ENCODE data around the gene TBC1D32.
"Not testable (repeated sequence)": the region's sequence is repeated elsewhere in the genome, so short reads cannot be mapped to it uniquely, and the experiment has no call there.

Gene TBC1D32

DNA sequence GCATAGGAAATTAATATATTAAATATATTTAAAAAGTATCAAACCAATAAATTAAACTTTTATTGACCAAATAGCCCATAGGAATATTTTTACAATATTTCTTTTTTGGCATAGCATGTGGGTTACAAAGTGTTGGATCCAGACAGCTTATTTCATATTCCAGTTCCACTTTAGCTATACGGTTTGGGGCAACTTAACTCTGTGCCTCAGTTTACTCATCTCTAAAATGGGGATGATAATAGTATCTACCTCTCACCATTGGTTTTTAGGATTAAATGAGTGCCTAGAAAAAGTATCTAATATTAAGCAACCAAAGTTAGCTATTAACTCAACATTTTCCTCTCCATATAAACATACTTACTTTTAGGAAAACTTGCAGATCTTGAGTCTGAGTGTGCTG, 243.8 kb downstream of the TBC1D32 start:
- DNase-seq = no peak
- TF ChIP-seq GATA1 (IDR thresholded peaks at IDR 0.05; ENCODE audit: low read depth, low read length) (no peak), POLR2A (IDR thresholded peaks at IDR 0.05; ENCODE audit: low read length) (no peak)

DNA sequence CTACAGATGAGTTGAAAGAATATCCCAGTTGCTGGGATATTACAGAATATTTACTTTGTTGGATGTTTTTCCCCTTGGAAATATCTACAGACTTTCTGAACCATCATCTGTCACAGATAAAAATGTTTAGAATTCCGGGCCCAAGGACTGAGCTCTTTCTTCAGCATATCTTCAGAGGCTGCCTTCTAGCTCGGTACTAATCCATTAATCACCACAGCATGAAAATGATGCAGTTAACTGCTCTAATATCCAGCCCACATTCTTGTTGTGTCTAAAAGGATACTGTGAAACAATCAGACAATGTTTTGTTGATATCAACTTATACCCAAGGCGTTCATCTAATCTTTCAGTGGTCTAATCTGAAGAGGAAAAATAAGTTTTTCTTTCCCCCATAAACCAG, 247.4 kb downstream of the TBC1D32 start:
- TF ChIP-seq GATA1 (IDR thresholded peaks at IDR 0.05; ENCODE audit: low read depth, low read length) (no peak), POLR2A (IDR thresholded peaks at IDR 0.05; ENCODE audit: low read length) (no peak)
- DNase-seq = no peak

DNA sequence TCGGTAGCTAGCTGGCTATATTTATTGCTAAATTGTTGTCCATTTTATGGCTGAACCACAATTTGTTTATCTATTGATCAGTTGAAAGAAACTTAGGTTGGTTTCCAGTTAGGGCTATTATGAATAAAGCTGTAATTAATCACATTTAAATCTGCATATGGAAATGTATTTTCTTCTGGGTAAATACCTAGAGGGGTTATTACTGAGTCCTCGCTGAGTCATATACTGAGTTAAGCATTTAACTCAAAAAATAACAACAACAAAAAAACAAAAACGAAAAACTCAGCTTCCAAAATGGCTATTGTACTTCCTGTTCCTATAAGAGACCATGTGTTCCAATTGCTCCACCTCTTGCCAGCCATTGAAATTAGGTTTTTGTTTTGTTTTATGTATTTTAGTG, 258.2 kb downstream of the TBC1D32 start:
- DNase-seq = no peak
- TF ChIP-seq POLR2A (IDR thresholded peaks at IDR 0.05; ENCODE audit: low read length) (no peak), GATA1 (IDR thresholded peaks at IDR 0.05; ENCODE audit: low read depth, low read length) (no peak)

DNA sequence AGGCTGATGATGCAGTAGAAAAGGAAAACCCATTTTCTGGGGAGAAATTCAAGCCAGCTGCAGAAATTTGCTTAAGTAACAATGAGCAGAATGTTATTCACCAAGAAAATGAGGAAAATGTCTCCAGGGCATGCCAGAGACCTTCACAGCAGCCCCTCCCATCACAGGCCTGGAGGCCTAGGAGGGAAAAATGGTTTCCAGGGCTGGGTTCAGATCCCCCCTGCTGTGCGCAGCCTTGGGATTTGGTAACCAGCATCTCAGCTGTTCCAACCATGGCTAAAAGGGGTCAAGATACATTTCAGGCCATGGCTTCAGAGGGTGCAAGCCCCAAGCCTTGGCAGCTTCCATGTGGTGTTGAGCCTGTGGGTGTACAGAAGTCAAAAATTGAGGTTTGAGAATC, 265.5 kb downstream of the TBC1D32 start:
- not testable (repeated sequence) for DNase-seq

DNA sequence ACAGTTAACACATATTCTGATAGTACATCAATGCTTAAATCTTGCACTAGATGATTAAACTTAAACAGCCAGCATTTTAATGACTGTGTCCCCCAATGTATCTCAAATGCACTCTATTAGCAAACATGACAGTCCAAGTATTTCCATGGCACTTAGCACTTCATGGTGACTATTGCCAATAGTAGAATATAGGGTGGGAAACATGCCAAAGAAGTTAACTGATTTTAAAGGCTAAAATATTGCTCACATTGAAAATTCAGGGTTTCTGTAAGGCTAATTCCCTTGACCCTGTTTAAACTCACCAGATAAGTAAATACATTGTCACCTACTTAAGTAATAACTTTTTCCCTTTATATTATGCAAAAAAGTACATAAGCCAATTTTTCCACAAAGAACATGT, 266.9 kb downstream of the TBC1D32 start:
- DNase-seq = no peak
- no peak for TF ChIP-seq GATA1 (IDR thresholded peaks at IDR 0.05; ENCODE audit: low read depth, low read length)
- no peak for TF ChIP-seq POLR2A (IDR thresholded peaks at IDR 0.05; ENCODE audit: low read length)

DNA sequence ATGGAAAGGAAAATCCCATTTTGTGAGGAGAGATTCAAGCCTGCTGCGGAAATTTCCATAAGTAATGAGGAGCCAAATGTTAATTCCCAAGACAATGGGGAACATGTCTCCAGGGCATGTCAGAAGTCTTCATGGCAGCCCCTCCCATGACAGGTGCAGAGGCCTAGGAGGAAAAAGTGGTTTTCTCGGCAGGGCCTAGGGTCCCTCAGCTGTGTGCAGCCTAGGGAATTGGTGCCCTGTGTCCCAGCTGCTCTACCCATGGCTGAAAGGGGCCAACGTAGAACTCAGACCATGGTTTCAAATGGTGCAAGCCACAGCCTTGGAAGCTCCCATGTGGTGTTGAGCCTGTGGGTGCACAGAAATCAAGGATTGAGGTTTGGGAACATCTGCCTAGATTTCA, 269.9 kb downstream of the TBC1D32 start:
- no peak for DNase-seq
- no peak for TF ChIP-seq GATA1 (IDR thresholded peaks at IDR 0.05; ENCODE audit: low read depth, low read length)
- no peak for TF ChIP-seq POLR2A (IDR thresholded peaks at IDR 0.05; ENCODE audit: low read length)

DNA sequence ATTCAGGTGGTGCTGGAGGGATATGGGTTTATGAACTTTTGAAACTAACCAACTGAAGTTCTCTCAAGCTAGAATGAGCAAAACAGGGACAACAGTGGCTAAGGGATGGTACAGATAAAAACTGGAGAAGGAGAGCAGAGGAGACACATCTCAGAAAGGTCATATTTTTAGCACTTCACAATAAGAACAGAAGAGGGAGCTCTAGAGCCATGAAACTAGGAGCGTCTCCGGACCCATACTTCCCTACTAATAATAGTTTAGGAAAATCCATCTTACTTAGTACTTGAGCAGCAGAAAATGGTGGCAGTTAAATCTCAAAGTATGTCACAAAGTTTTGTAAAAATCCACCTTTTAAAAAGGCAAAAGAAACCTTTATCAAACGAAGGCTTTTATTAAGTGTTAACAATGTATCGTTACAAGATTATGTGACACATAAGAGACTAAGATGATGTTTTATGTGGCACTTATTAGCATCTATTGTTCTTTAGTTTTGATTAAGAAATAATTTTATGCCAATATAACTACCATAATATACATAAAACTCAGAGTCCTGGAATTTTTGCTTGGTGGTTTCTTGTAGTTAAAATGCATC, 278.6 kb downstream of the TBC1D32 start:
- TF ChIP-seq POLR2A (IDR thresholded peaks at IDR 0.05; ENCODE audit: low read length) = no peak
- no peak for TF ChIP-seq GATA1 (IDR thresholded peaks at IDR 0.05; ENCODE audit: low read depth, low read length)
- peak; percentile 15 to 55 for DNase-seq

DNA sequence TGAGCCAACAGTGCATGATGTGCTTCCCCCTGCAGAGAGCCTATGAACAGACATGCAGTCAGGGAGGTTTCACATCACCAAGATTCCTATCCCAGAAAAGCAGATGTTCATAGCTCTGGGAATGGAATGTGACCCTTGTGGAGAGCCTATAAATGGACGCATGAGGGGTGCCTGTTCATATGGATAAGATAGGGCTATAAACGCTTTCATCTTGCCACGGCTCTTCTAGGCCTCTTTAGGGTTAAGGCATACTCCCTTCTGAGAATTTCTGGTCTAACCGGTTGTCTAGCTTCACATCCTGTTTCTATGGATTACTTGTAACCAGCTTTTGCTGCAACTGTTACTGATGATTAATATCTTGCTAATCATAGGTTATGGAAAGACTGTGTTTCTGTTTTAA, 285.7 kb downstream of the TBC1D32 start:
- not testable (repeated sequence) for DNase-seq

DNA sequence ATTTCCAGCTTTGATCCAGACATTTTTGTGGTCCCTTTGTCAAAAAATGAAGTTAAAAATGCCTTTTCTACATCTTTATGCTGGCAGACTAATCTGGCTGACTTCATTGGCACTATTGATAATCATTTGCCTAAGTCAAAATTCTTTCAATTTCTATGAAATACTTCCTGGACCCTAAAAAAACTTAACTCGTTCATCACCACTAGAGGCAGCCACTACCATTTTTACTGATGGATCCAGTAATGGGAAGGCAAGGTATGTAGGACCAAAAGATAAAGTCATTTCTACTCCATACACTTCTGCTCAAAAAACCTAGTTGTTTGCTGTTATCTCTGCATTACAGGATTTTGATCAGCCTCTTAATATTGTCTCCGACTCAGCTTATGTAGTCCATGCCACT, 289.4 kb downstream of the TBC1D32 start:
- not testable (repeated sequence) for DNase-seq

DNA sequence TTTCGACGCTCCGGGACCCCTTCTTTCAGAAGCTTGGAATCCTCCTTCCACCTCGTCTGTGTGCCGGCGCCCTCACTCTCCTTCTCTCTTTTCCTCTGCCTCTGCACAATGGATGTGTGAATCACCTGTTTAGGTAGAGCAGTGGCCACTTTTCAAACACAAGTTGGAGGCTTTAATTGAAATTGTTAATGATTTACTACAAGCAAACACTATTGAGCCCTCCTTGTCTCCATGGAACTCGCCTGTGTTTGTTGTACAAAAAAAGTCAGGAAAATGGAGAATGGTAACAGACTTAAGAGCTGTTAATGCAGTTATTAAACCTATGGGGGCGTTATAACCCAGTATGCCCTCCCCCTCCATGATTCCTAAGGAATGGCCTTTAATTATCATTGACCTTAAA, 290.6 kb downstream of the TBC1D32 start:
- DNase-seq = not testable (repeated sequence)

DNA sequence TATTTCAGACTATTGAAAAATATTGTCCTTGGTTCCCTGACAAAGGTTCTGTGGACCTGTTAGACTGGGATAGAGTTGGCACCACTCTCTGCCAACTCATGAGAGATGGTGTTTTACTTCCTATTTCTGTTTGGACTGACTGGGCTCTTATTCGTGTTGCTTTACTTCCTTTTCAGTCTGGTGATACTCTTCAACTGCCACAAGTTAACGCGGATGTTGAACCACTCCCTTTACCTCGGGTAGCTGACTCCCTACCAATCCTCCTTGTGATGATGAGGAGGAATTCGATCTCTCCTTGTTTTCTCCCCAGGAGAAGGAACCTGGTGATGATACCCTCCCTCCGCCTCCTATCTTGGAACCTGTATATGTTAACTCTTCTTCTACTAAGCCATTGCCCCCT, 291.1 kb downstream of the TBC1D32 start:
- not testable (repeated sequence) for DNase-seq

DNA sequence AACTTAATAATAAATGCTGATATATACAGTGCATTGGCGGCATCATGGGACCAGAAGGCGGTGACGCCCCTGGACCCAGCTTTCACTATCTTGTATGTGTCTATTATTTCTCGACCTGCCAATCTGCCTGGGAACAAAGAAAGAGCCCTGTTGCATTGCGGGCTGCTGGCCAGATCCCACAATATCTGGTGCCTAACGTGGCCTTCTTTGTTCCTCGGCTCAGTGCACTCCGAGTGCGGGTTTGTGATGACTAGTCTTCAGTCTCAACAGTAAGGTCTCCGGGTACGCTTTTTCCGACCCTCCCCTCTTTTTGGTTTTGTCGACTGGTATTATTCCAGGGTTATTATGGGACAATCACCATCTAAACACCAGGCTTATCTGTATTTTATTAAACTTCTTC, 291.5 kb downstream of the TBC1D32 start:
- TF ChIP-seq POLR2A (IDR thresholded peaks at IDR 0.05; ENCODE audit: low read length) (no peak), GATA1 (IDR thresholded peaks at IDR 0.05; ENCODE audit: low read depth, low read length) (no peak)
- DNase-seq = no peak

DNA sequence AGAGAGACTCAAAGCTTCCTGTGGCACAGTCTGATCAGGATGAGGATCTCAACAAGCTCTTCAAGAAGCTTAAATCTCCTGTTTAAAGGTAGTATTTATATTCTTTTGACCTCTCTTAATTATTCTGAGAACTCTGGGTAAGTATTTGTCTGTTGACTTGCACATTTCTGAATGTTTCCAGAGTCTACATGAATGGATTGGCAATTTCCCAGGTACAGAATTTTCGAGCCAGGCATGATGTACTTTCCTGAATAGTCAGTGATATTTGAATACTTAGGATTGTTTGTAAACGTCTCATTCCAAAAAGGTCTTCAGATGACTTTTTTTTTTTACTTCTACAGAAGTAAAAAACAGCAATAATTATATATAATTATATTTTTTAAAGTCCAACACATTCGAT, 293.4 kb downstream of the TBC1D32 start:
- TF ChIP-seq POLR2A (IDR thresholded peaks at IDR 0.05; ENCODE audit: low read length) (no peak), GATA1 (IDR thresholded peaks at IDR 0.05; ENCODE audit: low read depth, low read length) (no peak)
- no peak for DNase-seq

DNA sequence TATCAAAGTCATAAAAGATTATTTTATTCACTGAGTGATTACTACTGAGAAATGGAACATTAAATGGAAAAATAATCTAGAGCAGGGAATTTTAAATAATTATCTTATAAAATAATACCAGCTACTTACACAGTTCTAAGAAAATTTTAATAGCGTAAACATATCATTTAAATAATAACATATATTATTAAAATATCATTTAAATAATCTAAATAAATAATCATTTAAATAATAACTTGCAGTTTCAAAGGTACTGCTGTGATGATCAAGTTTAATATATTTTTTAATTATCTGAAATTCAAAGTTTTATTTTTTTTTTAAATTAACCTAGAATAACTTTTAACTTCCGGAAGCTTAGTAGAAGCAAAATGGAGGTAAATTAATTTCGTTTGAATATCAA, 301.2 kb downstream of the TBC1D32 start:
- no peak for TF ChIP-seq GATA1 (IDR thresholded peaks at IDR 0.05; ENCODE audit: low read depth, low read length)
- TF ChIP-seq POLR2A (IDR thresholded peaks at IDR 0.05; ENCODE audit: low read length) = no peak
- DNase-seq = no peak

DNA sequence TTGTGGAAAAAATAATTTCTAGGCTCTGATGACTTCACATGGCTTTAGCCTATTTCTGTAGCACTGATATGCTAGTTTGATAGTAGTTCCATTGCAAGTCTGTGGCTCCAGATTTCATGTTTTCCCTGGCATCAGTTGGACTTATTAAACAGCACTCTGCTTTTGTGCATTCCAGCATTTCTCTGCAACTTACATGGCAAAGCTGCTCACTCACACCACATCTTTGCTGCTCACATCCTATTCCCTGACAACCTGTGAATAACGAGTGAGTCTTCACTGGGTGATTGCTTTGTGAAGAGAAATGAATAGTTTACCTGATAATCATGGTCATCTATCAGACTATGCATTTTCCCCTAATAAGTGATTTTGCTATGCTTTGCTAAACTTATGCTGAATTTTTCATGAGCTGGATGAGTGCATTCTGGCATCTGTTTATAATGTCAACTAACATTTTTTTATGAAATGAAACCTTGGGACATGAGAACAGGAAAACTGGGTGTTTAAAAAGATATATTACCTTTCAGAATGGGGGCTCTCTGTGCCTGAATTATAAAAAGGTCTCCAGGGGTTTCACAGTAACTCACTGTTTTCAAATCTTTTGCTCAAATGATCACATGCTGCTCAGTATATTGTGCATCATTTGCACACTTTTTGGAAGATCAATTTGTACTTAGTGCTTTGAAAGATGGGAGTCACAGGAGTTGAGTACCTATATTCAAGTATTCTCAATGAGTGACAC, 301.8 kb downstream of the TBC1D32 start:
- DNase-seq = no peak
- no peak for TF ChIP-seq GATA1 (IDR thresholded peaks at IDR 0.05; ENCODE audit: low read depth, low read length)
- TF ChIP-seq POLR2A (IDR thresholded peaks at IDR 0.05; ENCODE audit: low read length) = no peak
